ENCODE results near the gene CENPQ.

DNA sequence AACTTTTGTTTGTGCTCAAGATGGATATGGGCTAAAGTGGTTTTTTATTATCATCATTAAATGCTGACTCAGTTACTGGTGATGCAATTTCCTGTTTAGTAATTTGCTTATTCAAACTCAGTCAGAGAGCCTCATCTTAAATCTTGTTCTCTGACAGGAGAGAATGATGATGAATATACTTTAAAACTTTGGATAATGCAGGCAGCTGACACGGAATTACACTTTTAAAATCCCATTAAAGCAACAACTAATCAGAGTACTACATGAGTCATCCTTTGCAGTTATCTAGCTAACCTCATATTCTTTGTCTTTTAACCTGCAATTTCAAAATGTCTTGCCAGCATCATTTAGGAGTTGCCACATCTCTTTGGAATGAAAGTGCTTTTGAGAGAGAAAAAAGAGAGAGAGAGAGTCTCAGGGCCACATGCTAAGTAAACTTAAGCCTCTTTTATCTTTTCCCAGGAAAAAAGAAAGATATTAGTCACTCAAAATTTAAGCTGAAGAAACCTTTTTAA, 78.1 kb downstream of the CENPQ start:
- TF ChIP-seq POLR2A (IDR thresholded peaks at IDR 0.05; ENCODE audit: extremely low read depth, insufficient read length) (no peak), MYC (IDR thresholded peaks at IDR 0.05; ENCODE audit: low read depth, low read length) (no peak)
- TF ChIP-seq, protein P1, sequence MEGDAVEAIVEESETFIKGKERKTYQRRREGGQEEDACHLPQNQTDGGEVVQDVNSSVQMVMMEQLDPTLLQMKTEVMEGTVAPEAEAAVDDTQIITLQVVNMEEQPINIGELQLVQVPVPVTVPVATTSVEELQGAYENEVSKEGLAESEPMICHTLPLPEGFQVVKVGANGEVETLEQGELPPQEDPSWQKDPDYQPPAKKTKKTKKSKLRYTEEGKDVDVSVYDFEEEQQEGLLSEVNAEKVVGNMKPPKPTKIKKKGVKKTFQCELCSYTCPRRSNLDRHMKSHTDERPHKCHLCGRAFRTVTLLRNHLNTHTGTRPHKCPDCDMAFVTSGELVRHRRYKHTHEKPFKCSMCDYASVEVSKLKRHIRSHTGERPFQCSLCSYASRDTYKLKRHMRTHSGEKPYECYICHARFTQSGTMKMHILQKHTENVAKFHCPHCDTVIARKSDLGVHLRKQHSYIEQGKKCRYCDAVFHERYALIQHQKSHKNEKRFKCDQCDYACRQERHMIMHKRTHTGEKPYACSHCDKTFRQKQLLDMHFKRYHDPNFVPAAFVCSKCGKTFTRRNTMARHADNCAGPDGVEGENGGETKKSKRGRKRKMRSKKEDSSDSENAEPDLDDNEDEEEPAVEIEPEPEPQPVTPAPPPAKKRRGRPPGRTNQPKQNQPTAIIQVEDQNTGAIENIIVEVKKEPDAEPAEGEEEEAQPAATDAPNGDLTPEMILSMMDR (IDR thresholded peaks at IDR 0.05; ENCODE audit: low read depth, low read length): no peak
- TF ChIP-seq, protein P2, sequence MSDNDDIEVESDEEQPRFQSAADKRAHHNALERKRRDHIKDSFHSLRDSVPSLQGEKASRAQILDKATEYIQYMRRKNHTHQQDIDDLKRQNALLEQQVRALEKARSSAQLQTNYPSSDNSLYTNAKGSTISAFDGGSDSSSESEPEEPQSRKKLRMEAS (IDR thresholded peaks at IDR 0.05; ENCODE audit: low read depth, low read length): no peak

Data from NB4 (cell line).